Left cardiac atrium (tissue), 4 donors: Measurements from ENCODE around the gene AGBL3. TPM values are rescaled to one million over a fixed set of nuclear protein-coding genes. Genes with fewer than 3 reads are reported as not detected.
"Not testable (repeated sequence)": the region's sequence is repeated elsewhere in the genome, so short reads cannot be mapped to it uniquely, and the experiment has no call there.

Experiments used
- ATAC-seq, 2 donors: fragments of 200-7000 bp; cut with Tn5 transposase; one replicate each; pipeline ENCODE4 v1.9.1; 2020; ENCODE audit warnings: mild to moderate bottlenecking in 2 of 2, moderate library complexity in 2 of 2
- DNase-seq: peaks from one replicate; pipeline ENCODE4 v3.0.0-alpha.2; 2020
- intact Hi-C, 2 donors: fragments of 100-400 bp; cut with DNase I; formaldehyde crosslinking; loops; one replicate each; pipeline versions ENCODE4 v1.14.1 to v1.15.1; 2022 to 2023
- total RNA-seq, 2 donors: library from RNA; stranded (reverse); fragmentation: NEBNext Ultra II Directional; extraction: Animal tissue kit (Norgen Biotek cat#: 25700); gene quantifications; one replicate each; pipeline ENCODE4 v1.2.1, GENCODE V29; 2021
- donor health status: DM: no; HTN: yes; CAD: no.
- donor health status: DM: no; HTN: yes; CAD: no; lungs with severe emphysema.
- donor health status: DM: yes; HTN: yes; CAD: no.
- donor health status: Dilated cardiomyopathy.

Gene AGBL3
- total RNA-seq, 2 donors from 2014 or later: 1.7 to 2.1 TPM

GRCh38 chr7:135109976-135110375, 123.7 kb downstream of the AGBL3 start:
- intact Hi-C loops: no loop called here
- DNase-seq (no peak), ATAC-seq (no peak)

GRCh38 chr7:135111379-135111778, 125.1 kb downstream of the AGBL3 start:
- ATAC-seq: no peak
- intact Hi-C loops: no loop called here
- no peak for DNase-seq

- DNase-seq (no peak), ATAC-seq (no peak)
- intact Hi-C loops: no loop called here
Measured at GRCh38 chr7:135114622-135115021, 128.3 kb downstream of the AGBL3 start.

- intact Hi-C loops: no loop called here
- no peak for DNase-seq
- ATAC-seq: no peak
Measured at GRCh38 chr7:135117096-135117495, 130.8 kb downstream of the AGBL3 start.

GRCh38 chr7:135121868-135122267, 135.6 kb downstream of the AGBL3 start:
- DNase-seq: no peak
- ATAC-seq: no peak
- intact Hi-C loops: no loop called here

GRCh38 chr7:135124631-135125030, 138.3 kb downstream of the AGBL3 start:
- intact Hi-C loops, ATAC-seq, DNase-seq: not testable (repeated sequence)

- intact Hi-C loops: no loop called here
- DNase-seq: no peak
- ATAC-seq: no peak
Measured at GRCh38 chr7:135128931-135129330, 142.6 kb downstream of the AGBL3 start.

- ATAC-seq: no peak
- DNase-seq: no peak
- intact Hi-C loops: no loop called here
Measured at GRCh38 chr7:135129579-135129978, 143.3 kb downstream of the AGBL3 start.

GRCh38 chr7:135143885-135144668, 157.8 kb downstream of the AGBL3 start:
- intact Hi-C loops: loop anchor here in 1 of 2 donors (10.0 kb wide), 1 partner anchor 159 kb away; the partner anchor contains the start of gene AGBL3
- DNase-seq (no peak), ATAC-seq (peak in 1 of 2 donors; percentile 56)

GRCh38 chr7:135147341-135147898, 161.1 kb downstream of the AGBL3 start:
- ATAC-seq (peak; percentile 42 to 60), DNase-seq (no peak)
- intact Hi-C loops: loop anchor here in 1 of 2 donors (10.0 kb wide), 1 partner anchor 163 kb away; the partner anchor contains the start of gene AGBL3

GRCh38 chr7:135147899-135148721, 161.8 kb downstream of the AGBL3 start, which contains the start of gene TMEM140:
Gene TMEM140 (plus strand): TSS chr7:135148072. CDS start chr7:135164442, 16,370 bp downstream.
- DNase-seq (no peak), ATAC-seq (peak; percentile 70 to 86)
- intact Hi-C loops: loop anchor here in 1 of 2 donors (10.0 kb wide), 1 partner anchor 163 kb away; the partner anchor contains the start of gene AGBL3

- DNase-seq (no peak), ATAC-seq (peak in 1 of 2 donors; percentile 6)
- intact Hi-C loops: no loop called here
Measured at GRCh38 chr7:135150072-135150782, 163.9 kb downstream of the AGBL3 start.

- DNase-seq: no peak
- no peak for ATAC-seq
- intact Hi-C loops: no loop called here
Measured at GRCh38 chr7:135151132-135151531, 164.8 kb downstream of the AGBL3 start.

- ATAC-seq (peak in 1 of 2 donors; percentile 53), DNase-seq (no peak)
- intact Hi-C loops: no loop called here
Measured at GRCh38 chr7:135151533-135151932, 165.2 kb downstream of the AGBL3 start.

- intact Hi-C loops: no loop called here
- DNase-seq (no peak), ATAC-seq (no peak)
Measured at GRCh38 chr7:135152442-135152841, 166.1 kb downstream of the AGBL3 start.

- intact Hi-C loops: no loop called here
- DNase-seq (no peak), ATAC-seq (no peak)
Measured at GRCh38 chr7:135154734-135155133, 168.4 kb downstream of the AGBL3 start.

GRCh38 chr7:135156290-135156689, 170.0 kb downstream of the AGBL3 start:
- DNase-seq (no peak), ATAC-seq (no peak)
- intact Hi-C loops: no loop called here

- intact Hi-C loops: no loop called here
- ATAC-seq: no peak
- no peak for DNase-seq
Measured at GRCh38 chr7:135158141-135158655, 171.9 kb downstream of the AGBL3 start.

- DNase-seq: no peak
Measured at GRCh38 chr7:135158874-135159273, 172.6 kb downstream of the AGBL3 start.

More at GRCh38 chr7:135158874-135159273, 172.6 kb downstream of the AGBL3 start:
- ATAC-seq: peak in 1 of 2 donors; percentile 36
- intact Hi-C loops: no loop called here
